Hepatocyte (in vitro differentiated cells): Measurements from ENCODE around the gene ATOH8. TPM values are rescaled to one million over a fixed set of nuclear protein-coding genes. Genes with fewer than 3 reads are reported as not detected.

Experiments used
- DNase-seq: peaks from one replicate; pipeline ENCODE4 v3.0.0-alpha.2; 2016; ENCODE audit warnings: low spot score
- H2AFZ ChIP-seq: fragments of 200-600 bp; sonication (generic); 2 replicates; pipeline ENCODE4 v1.6.0; 2016; ENCODE audit warnings: antibody characterized with exemption, mild to moderate bottlenecking
- H3K27ac ChIP-seq: fragments of 200-600 bp; sonication (generic); 2 replicates; pipeline ENCODE4 v1.5.1; 2016; ENCODE audit warnings: mild to moderate bottlenecking
- H3K27me3 ChIP-seq: fragments of 200-600 bp; sonication (generic); 2 replicates; pipeline ENCODE4 v1.6.1; 2016
- H3K36me3 ChIP-seq: fragments of 200-600 bp; sonication (generic); replicated peaks from 2 replicates; pipeline ENCODE4 v1.5.1; 2016; ENCODE audit warnings: low read depth; ENCODE audit not compliant: insufficient read depth
- H3K4me1 ChIP-seq: fragments of 200-600 bp; sonication (generic); 2 replicates; pipeline ENCODE4 v1.5.1; 2016; ENCODE audit warnings: mild to moderate bottlenecking, moderate library complexity; ENCODE audit not compliant: insufficient read depth
- H3K4me2 ChIP-seq: fragments of 200-600 bp; sonication (generic); 2 replicates; pipeline ENCODE4 v1.6.0; 2016
- H3K4me3 ChIP-seq: fragments of 200-600 bp; sonication (generic); 2 replicates; pipeline ENCODE4 v1.5.1; 2016; ENCODE audit warnings: mild to moderate bottlenecking
- H3K79me2 ChIP-seq: fragments of 200-600 bp; sonication (generic); 2 replicates; pipeline ENCODE4 v1.6.0; 2017; ENCODE audit warnings: mild to moderate bottlenecking
- H3K9me2 ChIP-seq: fragments of 200-600 bp; sonication (generic); replicated peaks from 2 replicates; pipeline ENCODE4 v1.6.0; 2017; ENCODE audit warnings: mild to moderate bottlenecking; ENCODE audit not compliant: insufficient read depth
- H3K9me3 ChIP-seq: fragments of 200-600 bp; sonication (generic); 2 replicates; pipeline ENCODE4 v1.5.1; 2016; ENCODE audit warnings: low read depth, mild to moderate bottlenecking
- H4K20me1 ChIP-seq: fragments of 200-600 bp; sonication (generic); 2 replicates; pipeline ENCODE4 v1.6.0; 2016; ENCODE audit warnings: mild to moderate bottlenecking; ENCODE audit not compliant: insufficient read depth, poor library complexity, severe bottlenecking
- CTCF ChIP-seq: fragments of 200-600 bp; sonication (generic); IDR thresholded peaks from 2 replicates; pipeline ENCODE4 v1.5.1; 2016; ENCODE audit warnings: antibody characterized with exemption, mild to moderate bottlenecking; ENCODE audit not compliant: poor library complexity
- EZH2 ChIP-seq: fragments of 200-600 bp; sonication (generic); IDR thresholded peaks from 2 replicates; pipeline ENCODE4 v1.6.1; 2016; ENCODE audit warnings: antibody characterized with exemption, mild to moderate bottlenecking, borderline replicate concordance
- EZH2phosphoT487 ChIP-seq: fragments of 200-600 bp; sonication (generic); IDR thresholded peaks from one replicate; pipeline ENCODE4 v1.6.1; 2018; ENCODE audit warnings: antibody characterized with exemption, mild to moderate bottlenecking, low read depth, moderate library complexity; ENCODE audit not compliant: unreplicated experiment, severe bottlenecking
- WGBS: methylation state at CpG from one replicate; pipeline ENCODE4 v1.1.6; 2016; ENCODE audit warnings: low lambda C conversion rate; ENCODE audit errors: missing lambda C conversion rate; 5-methylcytosine and 5-hydroxymethylcytosine counted together
- polyA plus RNA-seq: library from polyadenylated mRNA; unstranded; fragments of >200 nt; fragmentation: Nextera tagmentation; extraction: Ambion mirVana; gene quantifications from 2 replicates; pipeline ENCODE4 v1.2.1, GENCODE V29; 2016
- total RNA-seq: library from RNA; depleted of rRNA; stranded (reverse); fragments of >200 nt; gene quantifications from 2 replicates; pipeline ENCODE4 v1.2.3, GENCODE V29; 2014

ATOH8 gene
- total and polyA plus RNA-seq, 2 experiments from 2014 or later = 1.3 to 2.0 TPM

GRCh38 chr2:85729825-85730510, 23.8 kb upstream of the ATOH8 start:
- 96% methylated on average over 10 of the region's 10 CpGs for WGBS
- Histone ChIP-seq H3K79me2 (no peaks in the 10 kb centered on the region), H3K27ac (no peak overlapping the region), H3K27me3 (peaks cover 3% of the 10 kb centered on the region), H3K4me3 (no peak overlapping the region), H3K4me1 (no peaks in the 10 kb centered on the region), H3K4me2 (no peak overlapping the region), H4K20me1 (no peaks in the 10 kb centered on the region), H3K36me3 (no peaks in the 10 kb centered on the region), H3K9me3 (no peaks in the 10 kb centered on the region), H3K9me2 (no peaks in the 10 kb centered on the region), H2AFZ (no peak overlapping the region)
- TF ChIP-seq CTCF (no peak), EZH2 (no peak), EZH2phosphoT487 (no peak)
- no peak for DNase-seq

- no peak overlapping the region for H3K4me2 ChIP-seq
- H2AFZ ChIP-seq = no peak overlapping the region
- H3K9me2 ChIP-seq = no peaks in the 10 kb centered on the region
- H4K20me1 ChIP-seq = no peaks in the 10 kb centered on the region
- H3K36me3 ChIP-seq = no peaks in the 10 kb centered on the region
- no peak for DNase-seq
- no peak overlapping the region for H3K4me3 ChIP-seq
- H3K4me1 ChIP-seq = no peaks in the 10 kb centered on the region
- H3K27ac ChIP-seq = no peak overlapping the region
- no peaks in the 10 kb centered on the region for H3K9me3 ChIP-seq
- peaks cover 3% of the 10 kb centered on the region for H3K27me3 ChIP-seq
- WGBS = 83% methylated on average over 10 of the region's 10 CpGs
- no peak for TF ChIP-seq EZH2
- no peak for TF ChIP-seq EZH2phosphoT487
- TF ChIP-seq CTCF = no peak
- H3K79me2 ChIP-seq = no peaks in the 10 kb centered on the region
Observed at GRCh38 chr2:85730686-85731230, 23.0 kb upstream of the ATOH8 start.

GRCh38 chr2:85731606-85732005, 22.2 kb upstream of the ATOH8 start:
- no peaks in the 10 kb centered on the region for H3K36me3 ChIP-seq
- H4K20me1 ChIP-seq = no peaks in the 10 kb centered on the region
- no peak overlapping the region for H2AFZ ChIP-seq
- H3K27ac ChIP-seq = no peak overlapping the region
- H3K4me2 ChIP-seq = no peak overlapping the region
- no peak overlapping the region for H3K4me3 ChIP-seq
- H3K79me2 ChIP-seq = no peaks in the 10 kb centered on the region
- no peaks in the 10 kb centered on the region for H3K9me3 ChIP-seq
- no peak for DNase-seq
- H3K4me1 ChIP-seq = no peaks in the 10 kb centered on the region
- 86% methylated on average over 3 of the region's 3 CpGs for WGBS
- peaks cover 3% of the 10 kb centered on the region for H3K27me3 ChIP-seq
- TF ChIP-seq EZH2 (no peak), EZH2phosphoT487 (no peak), CTCF (no peak)
- H3K9me2 ChIP-seq = no peaks in the 10 kb centered on the region
